NK-92 (cell line): Measurements from ENCODE around the gene MRGPRX1.
"Not testable (repeated sequence)": the region's sequence is repeated elsewhere in the genome, so short reads cannot be mapped to it uniquely, and the experiment has no call there.

ENCODE experiments used
- DNase-seq: peaks from one replicate; lab custom pipeline; 2025; ENCODE audit not compliant: unreplicated experiment; lab: John Stamatoyannopoulos, UW

MRGPRX1 gene

GRCh38 chr11:18939314-18939713 lies at the start of gene MRGPRX1:
Gene MRGPRX1, minus strand, starts transcription at chr11:18939414. Its CDS starts 4,630 bp downstream, at chr11:18934784.
- DNase-seq, result no peak

GRCh38 chr11:18987454-18988231 lies 48.4 kb upstream of the MRGPRX1 start:
- DNase-seq, result no peak

GRCh38 chr11:18986744-18987143 lies 47.5 kb upstream of the MRGPRX1 start:
- no peak for DNase-seq

- DNase-seq, result no peak
Measured at GRCh38 chr11:18981897-18982296, 42.7 kb upstream of the MRGPRX1 start.

- DNase-seq, result no peak
Measured at GRCh38 chr11:18974192-18974591, 35.0 kb upstream of the MRGPRX1 start.

GRCh38 chr11:18972336-18972735 lies 33.1 kb upstream of the MRGPRX1 start:
- DNase-seq, result no peak

- DNase-seq, result no peak
Measured at GRCh38 chr11:18969720-18970119, 30.5 kb upstream of the MRGPRX1 start.

GRCh38 chr11:18958221-18958910 lies 19.2 kb upstream of the MRGPRX1 start:
- no peak for DNase-seq

- no peak for DNase-seq
Measured at GRCh38 chr11:18956630-18957029, 17.4 kb upstream of the MRGPRX1 start.

- no peak for DNase-seq
Measured at GRCh38 chr11:18936002-18936673, 3.1 kb downstream of the MRGPRX1 start.

- DNase-seq, result no peak
Measured at GRCh38 chr11:18934195-18934814, 4.9 kb downstream of the MRGPRX1 start.

- no peak for DNase-seq
Measured at GRCh38 chr11:18927550-18928322, 11.5 kb downstream of the MRGPRX1 start.

- DNase-seq, result not testable (repeated sequence)
Measured at GRCh38 chr11:18925426-18925825, 13.8 kb downstream of the MRGPRX1 start.

GRCh38 chr11:18912883-18913282 lies 26.3 kb downstream of the MRGPRX1 start:
- no peak for DNase-seq

GRCh38 chr11:18907391-18907790 lies 31.8 kb downstream of the MRGPRX1 start:
- DNase-seq, result no peak

- DNase-seq, result not testable (repeated sequence)
Measured at GRCh38 chr11:18900637-18901036, 38.6 kb downstream of the MRGPRX1 start.

GRCh38 chr11:18900151-18900611 lies 39.0 kb downstream of the MRGPRX1 start:
- DNase-seq, result not testable (repeated sequence)

- DNase-seq, result not testable (repeated sequence)
Measured at GRCh38 chr11:18891712-18892111, 47.5 kb downstream of the MRGPRX1 start.

GRCh38 chr11:18890615-18891014 lies 48.6 kb downstream of the MRGPRX1 start:
- DNase-seq, result no peak
